Measurements from ENCODE around the gene MRGPRX3. TPM values are rescaled to one million over a fixed set of nuclear protein-coding genes. Genes with fewer than 3 reads are reported as not detected.

MRGPRX3 gene
- total and polyA plus RNA-seq, 2 donors (not counting 1 experiment from before 2014, with no cell fraction given) = not detected

Other genes starting within 250 kb of the MRGPRX3 start
- 32.9 and 38.5 TPM in 2 replicates for gene SERGEF, start 119.5 kb upstream of the MRGPRX3 start, total RNA-seq
- gene SERGEF, start 119.5 kb upstream of the MRGPRX3 start, polyA plus RNA-seq = 14.5 TPM in 2 replicates
- under 0.01 TPM in 1 of 2 replicates, not detected in the other for gene TPH1, start 86.3 kb upstream of the MRGPRX3 start, total RNA-seq
- 0.06 and 0.16 TPM in 2 replicates for gene TPH1, start 86.3 kb upstream of the MRGPRX3 start, polyA plus RNA-seq
- 17.7 and 20.0 TPM in 2 replicates for gene SAAL1, start 26.5 kb upstream of the MRGPRX3 start, total RNA-seq
- gene SAAL1, start 26.5 kb upstream of the MRGPRX3 start, polyA plus RNA-seq = 15.0 and 16.4 TPM in 2 replicates
- not detected in 2 replicates for gene MRGPRX4, start 40.3 kb downstream of the MRGPRX3 start, total RNA-seq
- not detected in 2 replicates for gene MRGPRX4, start 40.3 kb downstream of the MRGPRX3 start, polyA plus RNA-seq
- gene SAA4, start 104.2 kb downstream of the MRGPRX3 start, total RNA-seq = not detected in 2 replicates
- gene SAA4, start 104.2 kb downstream of the MRGPRX3 start, polyA plus RNA-seq = not detected in 2 replicates
- gene SAA2, start 116.1 kb downstream of the MRGPRX3 start, total RNA-seq = not detected in 2 replicates
- not detected in 2 replicates for gene SAA2, start 116.1 kb downstream of the MRGPRX3 start, polyA plus RNA-seq
- gene SAA1, start 133.7 kb downstream of the MRGPRX3 start, total RNA-seq = not detected in 2 replicates
- gene SAA1, start 133.7 kb downstream of the MRGPRX3 start, polyA plus RNA-seq = not detected in 2 replicates
- gene HPS5, start 189.6 kb downstream of the MRGPRX3 start, total RNA-seq = 43.1 and 44.1 TPM in 2 replicates
- 15.0 and 15.6 TPM in 2 replicates for gene HPS5, start 189.6 kb downstream of the MRGPRX3 start, polyA plus RNA-seq
- 63.6 and 74.2 TPM in 2 replicates for gene GTF2H1, start 190.0 kb downstream of the MRGPRX3 start, total RNA-seq
- 49.7 and 56.1 TPM in 2 replicates for gene GTF2H1, start 190.0 kb downstream of the MRGPRX3 start, polyA plus RNA-seq

All from fibroblast of lung (primary cell).